Kidney glomerular epithelial cell (primary cell): ENCODE measurements around the gene LBP.
"Not testable (repeated sequence)": the region's sequence is repeated elsewhere in the genome, so short reads cannot be mapped to it uniquely, and the experiment has no call there.

Source experiments
- DNase-seq: peaks from one replicate; lab custom pipeline; 2025; lab: John Stamatoyannopoulos, UW

The LBP gene, protein sequence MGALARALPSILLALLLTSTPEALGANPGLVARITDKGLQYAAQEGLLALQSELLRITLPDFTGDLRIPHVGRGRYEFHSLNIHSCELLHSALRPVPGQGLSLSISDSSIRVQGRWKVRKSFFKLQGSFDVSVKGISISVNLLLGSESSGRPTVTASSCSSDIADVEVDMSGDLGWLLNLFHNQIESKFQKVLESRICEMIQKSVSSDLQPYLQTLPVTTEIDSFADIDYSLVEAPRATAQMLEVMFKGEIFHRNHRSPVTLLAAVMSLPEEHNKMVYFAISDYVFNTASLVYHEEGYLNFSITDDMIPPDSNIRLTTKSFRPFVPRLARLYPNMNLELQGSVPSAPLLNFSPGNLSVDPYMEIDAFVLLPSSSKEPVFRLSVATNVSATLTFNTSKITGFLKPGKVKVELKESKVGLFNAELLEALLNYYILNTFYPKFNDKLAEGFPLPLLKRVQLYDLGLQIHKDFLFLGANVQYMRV

DNA sequence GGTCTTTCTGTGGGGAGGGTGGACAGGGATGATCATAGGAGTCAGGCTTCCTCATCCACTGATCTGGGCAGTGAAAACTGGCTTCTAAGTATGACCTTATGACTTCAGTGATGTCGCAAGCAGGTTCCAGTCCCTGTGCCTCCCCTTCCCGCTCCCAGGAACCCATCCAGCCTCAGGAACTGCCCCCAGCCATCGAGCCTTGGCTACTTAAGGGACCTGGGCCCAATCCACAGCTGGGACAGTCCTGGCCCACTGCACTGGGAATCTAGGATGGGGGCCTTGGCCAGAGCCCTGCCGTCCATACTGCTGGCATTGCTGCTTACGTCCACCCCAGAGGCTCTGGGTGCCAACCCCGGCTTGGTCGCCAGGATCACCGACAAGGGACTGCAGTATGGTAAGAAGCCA lies at the start of gene LBP:
Gene LBP (plus strand): TSS at position 236 of the 405 bp plus-strand sequence. CDS start 35 bp downstream, at position 271.
- DNase-seq: no peak

DNA sequence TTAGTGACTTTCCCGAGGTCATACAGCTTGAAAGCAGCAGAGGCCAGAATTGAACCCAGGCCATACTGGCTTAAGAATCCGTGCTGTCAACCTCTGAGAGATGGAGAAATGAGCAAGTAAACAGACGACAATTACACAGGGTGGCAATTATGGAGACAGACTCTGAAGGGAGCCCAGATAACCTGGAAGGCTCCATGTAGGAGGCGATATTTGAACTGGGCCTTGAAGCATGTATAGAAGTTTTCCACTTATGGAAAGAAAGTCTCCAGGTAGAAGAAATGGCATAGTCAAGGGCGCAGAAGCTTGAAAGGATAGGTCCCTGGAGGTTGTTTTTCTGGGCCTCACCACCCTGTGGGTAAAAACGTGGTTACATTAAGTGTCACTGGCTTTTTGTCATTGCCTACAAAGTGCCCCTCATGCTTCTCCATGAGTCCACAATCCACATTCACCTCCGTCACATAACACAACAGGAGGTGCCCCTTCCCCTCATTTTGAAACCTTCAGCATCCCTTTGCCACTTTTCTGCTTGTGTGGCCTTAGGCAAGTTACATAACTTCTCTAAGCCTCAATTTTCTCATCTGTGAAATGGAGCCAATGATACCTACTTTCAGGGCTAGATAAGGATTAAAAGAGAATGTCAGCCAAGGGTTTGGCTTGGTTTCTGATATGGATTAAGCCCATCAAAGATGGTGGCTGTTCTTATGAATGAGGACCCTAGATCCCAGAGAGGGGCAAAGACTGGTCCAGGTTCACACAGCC lies 48.2 kb upstream of the LBP start:
- no peak for DNase-seq

DNA sequence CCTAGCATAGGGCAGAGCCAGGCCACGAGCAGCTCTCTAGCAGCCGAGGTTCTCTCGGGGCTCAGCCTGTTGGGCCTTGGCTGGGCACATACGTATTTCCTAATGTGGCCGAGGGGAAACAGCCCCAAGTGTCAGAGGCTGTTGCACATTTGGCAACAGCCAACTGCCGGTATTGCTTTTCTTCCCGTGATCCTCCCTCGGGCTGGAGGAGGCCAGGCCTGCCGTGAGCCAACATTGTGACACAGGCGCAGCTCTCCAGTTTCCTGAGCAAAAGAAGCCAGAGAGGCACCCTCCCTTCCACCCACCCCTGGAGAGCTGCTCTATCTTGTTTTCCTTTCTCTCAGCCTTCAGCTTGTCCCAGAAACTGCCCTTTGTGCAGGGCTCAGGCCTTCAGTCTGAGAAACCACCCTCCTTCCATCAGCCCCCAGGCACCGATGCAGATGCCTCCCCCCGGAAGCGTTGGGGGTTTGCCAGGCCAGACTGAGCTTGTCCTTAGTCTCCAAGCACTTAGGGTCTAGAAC lies 47.5 kb upstream of the LBP start:
- no peak for DNase-seq

GRCh38 chr20:38299963-38300362 lies 46.3 kb upstream of the LBP start:
- DNase-seq: no peak

GRCh38 chr20:38300438-38300837 lies 45.8 kb upstream of the LBP start:
- no peak for DNase-seq

DNA sequence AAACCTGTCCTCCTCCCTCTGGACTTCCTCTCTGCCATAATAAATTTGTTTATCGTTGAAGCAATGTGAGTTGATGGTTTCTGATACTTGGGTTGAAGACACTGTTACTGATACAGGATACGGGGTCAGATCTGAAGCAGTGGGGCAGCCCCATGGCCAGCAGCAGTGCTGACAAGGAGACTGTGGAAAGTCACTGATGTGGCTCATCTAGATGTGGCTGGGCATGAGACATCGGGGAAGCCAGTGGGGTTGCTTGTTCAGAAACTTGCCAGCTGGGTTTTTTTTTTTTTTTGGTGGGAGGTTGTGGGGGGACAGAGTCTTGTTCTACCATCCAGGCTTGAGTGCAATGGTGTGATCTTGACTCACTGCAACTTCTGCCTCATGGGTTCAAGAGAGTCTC lies 45.0 kb upstream of the LBP start:
- DNase-seq: no peak

DNA sequence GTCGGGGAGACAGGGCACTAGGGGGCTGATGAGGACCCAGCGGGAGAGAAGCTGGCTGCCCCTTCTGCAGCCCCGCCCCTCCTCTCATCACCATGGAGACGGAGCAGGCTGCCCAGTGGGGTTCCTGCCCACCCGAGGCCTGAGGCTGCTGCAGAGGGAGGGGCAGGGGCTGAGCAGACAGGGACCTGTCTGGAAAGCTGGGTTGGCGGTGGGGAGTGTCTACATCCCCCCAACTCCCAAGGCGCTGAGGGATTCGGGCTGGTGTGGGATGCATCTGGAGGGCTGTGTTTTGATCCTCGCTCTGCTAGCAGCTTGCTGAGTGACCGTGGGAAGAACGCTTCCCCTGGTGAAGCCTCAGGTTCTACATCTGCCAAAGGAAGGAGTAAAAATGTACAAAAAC lies 43.5 kb upstream of the LBP start:
- DNase-seq: no peak

GRCh38 chr20:38303908-38304379 lies 42.3 kb upstream of the LBP start, which contains the start of gene BPI:
BPI (plus strand) TSS chr20:38304156; CDS start chr20:38304224, 68 bp downstream.
- DNase-seq: no peak

DNA sequence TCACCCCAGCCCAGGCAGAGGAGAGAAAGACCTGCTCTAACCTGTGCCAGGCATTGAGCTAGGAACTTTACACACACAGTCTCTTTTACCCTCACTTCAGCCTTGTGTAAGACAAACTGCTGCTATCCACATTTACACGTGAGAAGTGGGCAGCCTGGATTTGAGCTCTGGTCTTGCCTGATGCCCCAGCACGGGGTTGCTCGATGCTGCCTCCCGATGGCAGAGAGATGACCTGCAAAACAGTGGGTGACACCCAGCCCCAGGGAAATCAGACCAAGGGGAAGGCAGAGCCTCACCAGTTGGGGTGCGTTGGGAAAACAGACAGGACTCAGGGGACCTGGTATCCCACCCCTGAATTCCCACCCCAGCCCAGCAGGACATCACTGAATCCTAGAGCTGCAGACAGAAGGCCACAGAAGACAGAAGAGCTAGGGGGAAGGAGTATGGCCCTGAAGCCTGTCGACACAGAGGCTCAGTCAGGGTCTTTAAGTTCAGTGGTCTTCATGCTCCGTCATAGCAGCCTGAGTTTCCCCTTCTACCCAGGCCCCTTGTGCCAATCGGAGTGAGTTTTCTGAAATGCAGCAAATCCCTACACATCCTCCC lies 41.3 kb upstream of the LBP start:
- no peak for DNase-seq

DNA sequence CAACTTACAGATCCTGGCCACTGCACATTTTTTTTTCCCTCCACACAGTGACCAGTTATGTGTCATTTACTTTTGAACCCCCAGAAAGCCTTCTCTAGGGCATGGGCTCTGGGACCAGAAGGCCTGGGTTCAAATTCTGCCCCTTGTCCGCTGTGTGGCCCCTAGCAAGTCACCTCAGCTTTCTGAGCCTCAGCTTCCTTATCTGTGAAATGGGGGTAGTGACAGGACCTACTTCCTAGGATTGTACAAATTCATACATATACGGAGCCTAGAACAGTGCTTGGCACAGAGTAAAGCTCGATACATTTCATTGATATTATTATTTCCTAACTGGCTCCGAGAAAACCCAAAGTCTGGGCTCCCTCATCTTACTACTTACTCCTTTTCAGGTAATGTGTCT lies 40.7 kb upstream of the LBP start:
- DNase-seq: no peak

- no peak for DNase-seq
These were observed 39.9 kb upstream of the LBP start for GRCh38 chr20:38306379-38306778.

DNA sequence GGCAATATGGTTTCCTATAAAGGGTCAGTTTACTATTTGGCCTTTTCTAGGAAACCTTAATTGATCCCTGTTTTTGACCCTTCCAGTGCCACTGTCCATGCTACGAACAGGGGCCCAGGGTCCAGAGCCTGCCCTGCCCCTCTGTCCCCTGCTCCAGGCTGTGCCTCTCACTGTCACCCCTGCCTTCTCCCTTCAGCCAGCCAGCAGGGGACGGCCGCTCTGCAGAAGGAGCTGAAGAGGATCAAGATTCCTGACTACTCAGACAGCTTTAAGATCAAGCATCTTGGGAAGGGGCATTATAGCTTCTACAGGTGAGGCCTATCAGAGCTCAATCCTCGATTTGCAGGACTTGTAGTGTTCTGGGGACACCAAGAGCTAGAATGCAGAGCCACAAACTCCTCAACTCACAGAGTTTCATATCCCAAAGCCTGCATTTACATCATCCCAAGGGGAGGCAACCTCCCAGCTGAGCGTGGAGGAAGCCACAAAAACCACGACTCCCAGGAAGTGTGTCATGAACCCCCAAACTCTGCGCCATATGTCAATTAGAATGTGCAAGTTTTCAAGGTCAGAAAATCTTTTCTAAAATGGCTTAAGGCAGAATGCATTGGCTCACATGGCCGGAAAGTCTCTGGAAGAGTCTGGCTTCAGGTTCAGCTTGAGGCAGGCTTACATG lies 38.8 kb upstream of the LBP start:
- no peak for DNase-seq

GRCh38 chr20:38308047-38308438 lies 38.2 kb upstream of the LBP start:
- no peak for DNase-seq

GRCh38 chr20:38308447-38308846 lies 37.8 kb upstream of the LBP start:
- DNase-seq: no peak

DNA sequence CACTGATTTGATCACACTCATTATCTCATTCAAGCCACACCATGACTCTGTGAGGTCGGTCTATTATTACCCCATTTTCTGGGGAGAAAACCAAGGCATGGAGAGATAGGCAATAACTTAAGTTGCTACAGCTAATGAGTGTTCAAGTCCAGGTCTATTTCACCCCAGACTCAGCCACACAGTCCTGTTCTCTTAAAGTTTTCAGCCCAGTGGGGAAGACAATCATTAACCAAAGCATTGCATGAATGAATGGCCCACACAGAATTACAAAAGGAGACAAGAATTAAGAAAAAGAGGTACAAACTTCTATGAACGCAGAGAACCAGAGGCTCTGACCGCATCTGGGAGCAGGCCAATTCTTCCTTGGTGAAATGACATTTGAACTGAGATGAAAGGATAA lies 35.2 kb upstream of the LBP start:
- no peak for DNase-seq

- DNase-seq: no peak
These were observed 34.8 kb upstream of the LBP start for GRCh38 chr20:38311491-38311890.

DNA sequence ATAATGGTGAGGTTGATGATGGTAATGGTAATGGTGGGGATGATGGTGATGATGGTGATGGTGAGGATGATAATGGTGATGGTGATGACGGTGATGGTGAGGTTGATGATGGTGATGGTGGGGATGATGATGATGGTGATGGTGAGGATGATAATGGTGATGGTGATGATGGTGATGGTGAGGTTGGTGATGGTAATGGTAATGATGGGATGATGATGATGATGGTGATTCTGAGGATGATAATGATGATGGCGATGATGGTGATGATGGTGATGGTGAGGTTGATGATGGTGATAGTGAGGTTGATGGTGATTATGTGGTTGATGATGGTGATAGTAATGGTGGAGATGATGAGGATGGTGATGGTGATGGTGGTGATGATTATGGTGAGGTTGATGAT lies 32.6 kb upstream of the LBP start:
- no peak for DNase-seq

DNA sequence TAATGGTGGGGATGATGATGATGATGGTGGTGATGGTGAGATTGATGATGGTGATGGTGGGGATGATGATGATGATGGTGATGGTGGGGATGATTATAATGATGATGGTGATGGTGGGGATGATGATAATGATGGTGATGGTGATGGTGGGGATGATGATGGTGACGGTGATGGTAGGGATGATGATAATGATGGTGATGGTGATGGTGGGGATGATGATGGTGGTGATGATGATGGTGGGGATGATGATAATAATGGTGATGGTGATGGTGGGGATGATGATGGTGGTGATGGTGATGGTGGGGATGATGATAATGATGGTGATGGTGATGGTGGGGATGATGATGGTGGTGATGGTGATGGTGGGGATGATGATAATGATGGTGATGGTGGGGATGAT lies 31.9 kb upstream of the LBP start:
- not testable (repeated sequence) for DNase-seq

DNA sequence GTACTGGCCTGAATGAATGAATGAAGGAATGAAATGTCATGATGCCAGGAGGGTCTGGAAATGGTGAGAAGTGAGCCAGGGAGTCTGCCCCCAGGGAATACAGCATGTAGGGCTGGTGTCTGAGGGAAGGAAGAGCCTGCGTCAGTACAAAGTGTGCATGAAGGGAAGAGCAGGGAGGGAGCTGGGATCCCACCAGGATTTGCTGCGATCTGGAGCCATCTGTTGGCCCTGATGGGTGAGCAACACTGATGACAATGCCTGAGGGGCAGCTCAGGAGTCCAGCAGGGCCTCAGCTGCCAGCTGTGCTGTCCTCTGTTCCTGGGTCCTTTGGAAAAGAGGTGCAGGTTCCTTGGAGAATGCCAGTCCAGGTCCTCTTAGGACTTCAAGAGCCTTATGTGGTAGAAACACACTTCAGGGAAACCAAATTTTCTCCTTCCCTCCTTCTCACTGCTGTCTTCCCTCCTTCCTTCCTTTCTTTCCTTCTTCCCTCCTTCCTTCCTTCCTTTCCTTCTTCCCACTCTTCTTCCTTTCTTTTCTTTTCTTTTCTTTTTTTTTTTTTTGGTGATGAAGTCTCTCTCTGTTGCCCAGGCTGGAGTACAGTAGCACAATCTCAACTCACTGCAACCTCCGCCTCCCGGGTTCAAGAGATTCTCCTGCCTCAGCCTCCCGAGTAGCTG lies 30.9 kb upstream of the LBP start:
- DNase-seq: no peak

DNA sequence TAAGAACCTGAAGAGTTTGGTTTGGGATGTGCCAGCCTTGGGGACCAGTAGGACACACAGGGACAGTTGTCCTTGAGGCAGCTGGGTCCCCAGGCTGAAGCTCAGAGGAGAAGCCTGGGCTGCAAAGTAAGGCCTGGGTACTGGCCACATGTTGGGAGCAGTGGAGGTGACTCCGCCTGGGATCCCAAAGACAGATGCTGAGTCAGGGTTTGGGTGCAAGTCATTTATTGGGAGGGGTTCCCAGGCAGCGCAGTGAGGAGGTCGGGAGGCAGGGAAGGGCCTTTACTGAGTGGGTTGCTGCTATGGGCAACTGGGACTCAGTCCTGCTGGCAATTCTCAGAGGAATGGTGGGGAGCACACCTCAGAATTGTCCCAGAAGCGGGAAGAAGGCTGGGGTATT lies 29.9 kb upstream of the LBP start:
- no peak for DNase-seq

GRCh38 chr20:38317422-38317821 lies 28.9 kb upstream of the LBP start:
- DNase-seq: no peak
